Islet of Langerhans (tissue), 1 donor: Measurements from ENCODE around the gene ANKRD2.

Experiments used
- FAIRE-seq: peaks from one replicate; lab custom pipeline; 2011; peaks lifted over from hg19 to GRCh38; lab: Jason Lieb, UNC

The ANKRD2 gene

DNA sequence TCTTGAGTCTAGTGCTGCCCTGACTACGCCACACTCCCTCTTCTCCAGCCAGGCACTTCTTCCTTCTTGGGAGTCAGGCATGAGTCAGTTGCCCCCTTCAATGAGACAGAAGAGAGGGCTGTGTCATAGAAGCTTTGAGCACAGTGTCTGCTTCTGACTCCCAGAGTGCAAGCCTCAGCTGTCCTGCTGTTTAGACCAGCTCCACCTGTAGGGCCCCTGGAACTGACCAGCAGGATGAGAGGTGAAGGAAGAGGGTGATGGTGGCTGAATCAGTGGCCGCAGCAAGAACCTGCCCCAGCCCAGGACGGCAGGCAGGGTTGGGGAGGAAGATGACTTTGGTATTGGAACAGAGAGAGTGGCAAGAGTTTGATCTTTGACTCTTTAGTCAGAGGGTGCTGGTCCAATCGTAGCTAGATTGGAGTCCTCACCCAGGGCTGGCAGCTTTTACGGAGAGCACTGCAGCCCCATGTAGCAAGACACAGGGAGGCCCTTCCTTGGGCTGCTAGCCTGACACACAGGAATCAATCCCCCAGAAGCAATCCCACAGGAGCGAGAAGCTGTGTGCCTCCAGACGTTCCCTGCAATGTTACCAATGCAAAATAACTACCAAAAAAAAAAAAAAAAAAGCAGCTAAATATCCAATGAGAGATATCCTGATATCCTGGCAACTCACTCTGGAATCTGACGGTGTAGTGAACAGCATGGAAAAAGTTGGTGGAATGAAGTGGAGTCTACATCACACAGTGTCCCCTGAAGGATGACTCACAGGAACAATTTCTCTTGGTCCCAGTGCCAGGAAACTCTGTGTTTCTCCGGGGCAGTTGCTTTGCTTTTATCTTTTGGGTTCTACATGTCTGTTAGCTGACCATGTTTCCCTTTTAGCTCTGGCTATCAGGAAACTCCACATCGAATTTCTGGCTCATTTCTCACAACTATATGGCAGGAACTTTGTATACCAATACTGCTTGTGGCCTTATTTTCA lies 23.8 kb downstream of the ANKRD2 start:
- FAIRE-seq, result no peak

GRCh38 chr10:97597778-97598177 lies 25.2 kb downstream of the ANKRD2 start:
- no peak for FAIRE-seq

DNA sequence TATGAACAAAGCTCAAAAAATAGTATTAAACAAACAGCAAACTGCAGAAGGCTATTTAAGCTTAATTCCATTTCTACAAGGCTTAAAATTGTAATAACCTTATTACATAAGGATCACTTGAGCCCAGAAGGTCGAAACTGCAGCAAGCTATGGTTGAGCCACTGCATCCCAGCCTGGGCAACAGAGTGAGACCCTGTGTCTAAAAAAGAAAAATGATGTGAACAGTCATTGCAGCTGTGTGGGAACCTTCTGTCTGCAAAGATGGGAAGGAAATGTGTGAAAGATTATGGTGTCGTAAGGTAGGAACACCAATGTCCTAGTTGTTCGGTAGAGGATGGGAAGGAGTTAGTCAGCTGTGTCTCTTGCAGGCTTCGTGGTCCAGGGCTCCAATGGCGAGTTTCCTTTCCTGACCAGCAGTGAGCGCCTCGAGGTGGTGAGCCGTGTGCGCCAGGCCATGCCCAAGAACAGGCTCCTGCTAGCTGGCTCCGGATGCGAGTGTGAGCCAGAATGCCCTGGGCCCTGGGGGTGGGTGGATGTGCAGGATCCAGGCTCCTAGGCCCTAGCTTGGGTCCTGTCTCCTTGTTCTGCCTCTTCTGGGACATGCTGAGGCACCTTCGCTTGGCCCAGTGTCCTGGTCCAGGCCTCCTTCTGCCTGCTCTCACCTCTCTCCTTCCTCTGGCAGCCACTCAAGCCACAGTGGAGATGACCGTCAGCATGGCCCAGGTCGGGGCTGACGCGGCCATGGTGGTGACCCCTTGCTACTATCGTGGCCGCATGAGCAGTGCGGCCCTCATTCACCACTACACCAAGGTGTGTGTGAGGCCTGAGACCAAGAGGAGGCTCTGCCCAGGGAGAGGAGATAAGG lies 26.1 kb downstream of the ANKRD2 start:
- no peak for FAIRE-seq

- no peak for FAIRE-seq
These were observed 26.7 kb downstream of the ANKRD2 start for GRCh38 chr10:97599272-97599619.

DNA sequence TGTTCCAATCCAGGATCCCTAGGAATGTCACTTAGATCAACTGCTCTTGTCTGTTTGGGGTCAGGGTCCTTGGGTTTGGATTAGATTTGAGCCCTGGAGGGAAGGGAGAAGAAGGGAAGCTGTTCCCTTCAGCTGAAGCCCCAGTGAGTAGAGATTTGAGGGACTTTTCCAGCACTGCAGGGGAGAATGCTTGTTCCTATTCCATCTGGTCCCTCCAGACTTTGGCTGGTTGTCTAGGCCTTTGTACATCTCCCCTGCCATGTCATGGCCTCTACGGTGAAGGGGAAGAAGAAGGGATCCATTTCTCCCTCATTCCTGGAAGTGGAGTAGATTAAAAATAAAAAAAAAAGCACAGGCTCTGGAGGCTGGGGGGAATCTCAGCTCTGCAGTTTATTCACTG lies 28.0 kb downstream of the ANKRD2 start:
- no peak for FAIRE-seq

GRCh38 chr10:97601268-97602215 lies 29.0 kb downstream of the ANKRD2 start:
- no peak for FAIRE-seq

DNA sequence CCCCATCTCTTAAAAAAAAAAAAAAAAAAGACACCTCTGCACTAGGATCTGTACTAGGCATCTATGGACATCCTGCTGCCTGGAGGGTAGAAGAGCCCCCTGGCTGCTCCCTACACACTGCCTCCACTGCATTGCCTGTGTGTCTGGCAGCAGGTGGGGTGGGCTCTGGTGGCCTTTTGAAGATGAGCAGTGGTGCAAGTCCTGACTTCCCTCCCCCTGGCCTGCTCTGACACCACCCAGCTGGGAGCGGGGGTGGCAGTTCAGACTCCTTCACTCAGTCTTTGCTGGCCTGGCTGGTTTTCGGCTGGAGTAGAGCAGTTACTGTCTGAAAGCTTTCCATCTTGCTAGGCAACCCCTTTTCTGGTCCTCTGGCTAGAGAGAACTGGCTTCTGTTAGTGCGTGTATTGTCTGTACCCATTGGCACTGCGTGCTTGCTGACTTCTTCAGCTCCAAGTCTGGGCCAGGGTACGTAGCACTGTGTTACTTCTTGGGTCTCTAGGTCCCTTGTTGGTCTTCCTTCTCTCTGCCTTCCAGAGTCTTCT lies 34.6 kb downstream of the ANKRD2 start:
- no peak for FAIRE-seq

DNA sequence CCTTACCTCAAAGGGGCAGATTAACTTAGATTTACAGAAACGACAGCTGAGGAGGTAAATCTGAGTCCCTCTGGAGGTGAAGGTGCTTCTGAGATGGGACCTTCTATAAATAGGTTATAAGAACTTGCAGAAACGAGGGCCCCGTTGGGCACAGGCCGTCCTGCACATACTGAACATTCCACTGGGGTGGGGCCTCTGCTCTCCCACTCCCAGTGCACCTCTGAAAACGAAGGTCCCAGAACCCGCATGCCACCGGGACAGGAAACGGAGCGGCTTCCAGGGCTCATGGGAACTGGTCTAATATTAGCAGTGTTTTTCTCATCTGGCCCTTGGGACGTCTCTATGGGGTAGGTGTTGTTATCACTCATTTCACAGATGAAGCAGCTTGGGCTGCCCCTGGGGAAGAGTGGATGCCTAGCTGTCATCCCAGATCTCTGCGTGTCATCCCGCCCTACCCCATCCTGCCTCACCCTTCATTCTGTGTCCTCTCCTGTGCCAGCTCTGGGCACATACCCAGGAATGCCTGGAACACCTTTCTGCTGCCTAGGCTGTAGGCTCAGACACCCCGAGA lies 36.5 kb downstream of the ANKRD2 start:
- FAIRE-seq, result no peak

GRCh38 chr10:97611473-97611872 lies 38.9 kb downstream of the ANKRD2 start:
- FAIRE-seq, result no peak

DNA sequence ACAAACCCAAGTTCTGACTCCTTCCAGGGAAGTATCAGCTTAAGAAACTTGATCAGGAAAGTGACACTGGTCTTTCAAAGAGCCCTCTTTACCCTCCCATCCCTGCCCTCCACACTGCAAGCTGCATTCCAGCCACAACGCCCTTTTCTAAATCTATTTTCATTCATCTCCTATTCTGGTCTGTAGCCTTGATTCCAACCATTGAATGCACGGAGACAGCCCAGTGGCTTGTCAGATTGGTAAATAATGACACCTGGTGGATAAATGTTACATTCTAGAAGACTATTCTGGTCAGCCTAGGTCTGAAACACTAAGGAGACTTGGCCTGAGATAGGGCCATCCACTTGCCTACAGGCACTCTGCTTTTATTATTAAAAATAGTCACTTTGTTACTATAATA lies 39.8 kb downstream of the ANKRD2 start:
- peak; percentile 76 for FAIRE-seq

GRCh38 chr10:97618285-97618684 lies 45.7 kb downstream of the ANKRD2 start:
- FAIRE-seq, result no peak

DNA sequence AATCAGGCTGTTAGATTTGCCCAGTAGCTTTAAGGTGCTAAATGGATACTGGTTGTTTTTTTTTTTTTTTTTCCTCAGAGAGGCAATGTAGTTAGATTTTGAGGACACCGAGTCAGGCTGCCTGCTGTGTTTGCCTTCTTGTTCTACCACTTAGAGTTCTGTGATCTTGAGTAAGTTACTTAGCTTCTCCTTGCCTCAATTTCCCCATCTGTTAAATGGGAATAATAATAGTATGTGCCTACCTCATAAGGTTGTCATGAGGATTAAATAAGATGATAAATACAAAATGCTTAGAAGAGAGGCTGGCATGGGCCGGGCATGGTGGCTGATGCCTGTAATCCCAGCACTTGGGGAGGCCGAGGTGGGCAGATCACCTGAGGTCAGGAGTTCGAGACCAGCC lies 46.2 kb downstream of the ANKRD2 start:
- FAIRE-seq, result no peak

DNA sequence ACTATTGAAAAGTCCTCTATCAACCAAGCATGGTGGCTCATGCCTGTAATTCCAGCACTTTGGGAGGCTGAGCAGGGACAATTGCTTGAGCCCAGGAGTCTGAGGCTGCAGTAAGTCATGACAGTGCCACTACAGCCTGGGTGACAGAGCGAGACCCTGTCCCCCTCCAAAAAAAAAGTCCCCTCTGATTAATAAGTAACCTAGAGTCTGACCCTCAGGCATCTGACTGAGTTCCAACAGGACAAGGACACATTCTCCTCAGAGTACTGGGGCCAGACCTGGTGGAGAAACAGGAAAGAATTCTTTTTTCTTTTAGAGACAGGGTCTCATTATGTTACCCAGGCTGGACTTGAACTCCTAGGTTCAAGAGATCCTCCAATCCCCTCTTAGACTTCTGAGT lies 50.7 kb downstream of the ANKRD2 start:
- no peak for FAIRE-seq

- no peak for FAIRE-seq
These were observed 55.2 kb downstream of the ANKRD2 start for GRCh38 chr10:97627731-97628130.

- no peak for FAIRE-seq
These were observed 55.6 kb downstream of the ANKRD2 start for GRCh38 chr10:97628228-97628627.

DNA sequence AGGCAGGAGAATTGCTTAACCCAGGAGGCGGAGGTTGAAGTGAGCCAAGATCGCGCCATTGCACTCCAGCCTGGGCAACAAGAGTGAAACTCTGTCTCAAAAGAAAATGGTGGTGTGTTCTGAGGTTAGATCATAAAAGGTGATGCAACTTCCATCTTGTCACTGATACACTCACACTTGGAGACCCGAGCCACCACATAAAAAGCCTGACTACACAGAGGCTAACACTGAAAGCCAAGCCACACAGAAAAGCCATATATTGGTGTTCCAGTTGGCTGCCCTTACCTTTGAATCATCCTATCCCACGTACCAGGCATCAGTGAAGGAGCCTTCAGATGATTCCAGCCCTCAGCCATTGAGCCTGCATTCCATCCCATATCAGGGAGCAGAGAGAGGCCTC lies 56.7 kb downstream of the ANKRD2 start:
- FAIRE-seq, result no peak

- FAIRE-seq, result no peak
These were observed 58.5 kb downstream of the ANKRD2 start for GRCh38 chr10:97631098-97631497.

DNA sequence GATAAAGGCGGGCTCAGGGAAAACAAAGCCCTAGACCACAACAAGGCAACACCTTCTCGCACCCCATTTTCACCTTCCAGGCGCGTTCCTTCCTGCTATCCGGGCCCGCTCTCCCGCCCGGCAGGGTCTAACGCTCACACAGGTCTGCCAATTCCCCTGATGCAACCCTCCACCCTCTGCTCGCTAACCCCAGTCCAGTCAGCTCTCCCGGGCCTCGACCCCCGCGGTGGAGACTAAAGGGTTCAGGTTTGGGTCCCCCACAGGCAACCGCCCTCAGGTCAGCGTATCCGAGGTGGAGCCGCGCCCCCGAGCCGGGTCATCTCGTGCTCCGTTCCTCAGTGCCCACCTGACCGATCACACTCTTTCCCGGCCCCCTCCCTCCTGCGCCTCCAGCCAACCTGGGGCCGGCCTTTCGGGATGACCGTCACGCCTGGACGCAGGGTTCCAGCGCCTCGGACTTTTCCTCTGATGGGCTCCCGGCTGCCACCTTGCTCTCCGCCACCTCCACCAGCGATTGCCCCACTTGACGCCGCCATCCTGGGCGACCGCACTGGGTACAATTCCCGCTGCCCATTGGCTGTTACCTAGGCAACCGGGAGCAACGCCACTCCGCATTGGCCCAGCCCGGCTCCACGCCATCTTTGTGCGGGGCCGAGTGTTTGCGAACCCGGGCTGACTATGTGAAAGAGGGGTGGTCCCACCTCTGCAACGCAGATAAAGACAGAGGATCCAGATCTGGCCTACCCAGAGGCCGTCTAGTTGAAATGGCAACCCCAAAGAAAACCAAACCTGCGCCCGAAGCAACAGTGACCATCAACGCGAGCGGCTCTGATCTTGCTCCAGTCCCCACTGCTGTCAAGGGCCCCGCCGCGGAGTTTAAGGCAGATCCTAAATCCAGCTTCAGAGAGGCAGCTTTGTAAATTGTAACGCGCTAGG lies 60.6 kb downstream of the ANKRD2 start, which contains the start of gene MORN4:
MORN4 (minus strand) TSS at position 552 of the 936 bp plus-strand sequence. CDS start 13,847 bp downstream, outside the sequence.
- FAIRE-seq, result no peak
